NCI-H510A treated with DMSO at 0.1 percent for 48 hours (cell line): ENCODE measurements around the gene PRPH2.
"Not testable (repeated sequence)": the region's sequence is repeated elsewhere in the genome, so short reads cannot be mapped to it uniquely, and the experiment has no call there.

Experiments used
- DNase-seq: peaks from one replicate; lab custom pipeline; 2025; lab: John Stamatoyannopoulos, UW

The PRPH2 gene

GRCh38 chr6:42698217-42698616 is 24.2 kb downstream of the PRPH2 start:
- DNase-seq = no peak

DNA sequence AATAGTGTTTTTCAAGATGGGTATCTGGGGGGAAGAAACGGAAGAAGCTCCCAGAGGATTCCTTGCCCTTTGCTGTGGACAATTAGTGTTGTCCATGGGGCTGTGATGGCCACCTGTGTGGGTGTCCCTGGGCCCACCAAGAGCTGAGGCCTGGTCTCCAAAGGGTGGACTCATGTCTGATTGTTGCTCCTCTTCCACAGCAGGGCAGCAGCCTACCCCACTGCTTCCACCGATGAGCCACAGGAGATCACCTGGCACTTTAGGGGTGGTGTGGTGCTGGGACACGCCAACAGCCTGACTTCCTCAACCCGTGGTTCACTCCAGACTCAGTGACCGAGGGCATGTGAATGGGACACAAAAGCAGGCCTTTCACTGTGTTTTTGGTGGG is 25.1 kb downstream of the PRPH2 start:
- DNase-seq = no peak

GRCh38 chr6:42696526-42697267 is 25.7 kb downstream of the PRPH2 start:
- no peak for DNase-seq

- DNase-seq = no peak
Observed at GRCh38 chr6:42694586-42694985, 27.8 kb downstream of the PRPH2 start.

GRCh38 chr6:42693725-42694323 is 28.6 kb downstream of the PRPH2 start:
- no peak for DNase-seq

- no peak for DNase-seq
Observed at GRCh38 chr6:42692137-42692911, 30.1 kb downstream of the PRPH2 start.

DNA sequence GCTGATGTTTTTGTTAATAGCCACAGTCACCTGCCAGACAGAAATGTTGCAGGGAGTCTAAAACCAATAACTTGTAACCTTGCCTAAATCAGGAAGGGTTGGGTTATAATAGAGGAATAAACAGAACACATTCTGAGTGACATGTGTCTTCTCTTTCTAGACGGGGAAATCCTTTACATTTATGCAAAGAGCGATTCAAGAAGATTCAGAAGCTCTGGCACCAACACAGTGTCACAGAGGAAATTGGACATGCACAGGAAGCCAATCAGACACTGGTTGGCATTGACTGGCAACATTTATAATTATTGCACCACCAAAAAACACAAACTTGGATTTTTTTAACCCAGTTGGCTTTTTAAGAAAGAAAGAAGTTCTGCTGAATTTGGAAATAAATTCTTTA is 31.5 kb downstream of the PRPH2 start:
- no peak for DNase-seq

DNA sequence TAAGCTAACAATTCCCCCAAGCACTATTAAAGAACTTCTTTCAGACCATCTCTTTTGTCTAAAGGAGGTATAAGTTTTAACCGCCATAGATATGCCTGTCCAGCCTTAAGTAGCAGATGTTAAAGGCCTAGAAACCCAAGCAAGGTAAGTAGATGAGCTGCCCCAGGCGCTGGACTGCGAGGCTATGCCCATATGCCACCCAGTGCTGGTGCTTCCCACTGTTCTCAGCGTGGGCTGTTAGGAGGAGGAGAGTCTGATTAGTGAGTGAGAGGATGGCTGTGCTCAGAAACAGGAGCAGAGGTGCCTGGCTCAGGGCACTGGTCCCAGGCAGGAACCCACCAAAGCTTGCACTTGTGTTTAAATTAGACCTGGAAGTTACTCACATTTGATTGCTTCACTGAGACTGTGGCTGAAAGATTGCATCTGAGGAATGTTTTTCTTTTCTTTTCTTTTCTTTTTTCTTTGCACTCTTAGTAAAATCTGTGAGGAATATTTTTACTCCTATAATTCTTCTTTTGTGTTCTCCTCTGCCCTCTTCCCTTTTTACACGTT is 32.2 kb downstream of the PRPH2 start:
- no peak for DNase-seq

- no peak for DNase-seq
Observed at GRCh38 chr6:42689371-42689770, 33.0 kb downstream of the PRPH2 start.

DNA sequence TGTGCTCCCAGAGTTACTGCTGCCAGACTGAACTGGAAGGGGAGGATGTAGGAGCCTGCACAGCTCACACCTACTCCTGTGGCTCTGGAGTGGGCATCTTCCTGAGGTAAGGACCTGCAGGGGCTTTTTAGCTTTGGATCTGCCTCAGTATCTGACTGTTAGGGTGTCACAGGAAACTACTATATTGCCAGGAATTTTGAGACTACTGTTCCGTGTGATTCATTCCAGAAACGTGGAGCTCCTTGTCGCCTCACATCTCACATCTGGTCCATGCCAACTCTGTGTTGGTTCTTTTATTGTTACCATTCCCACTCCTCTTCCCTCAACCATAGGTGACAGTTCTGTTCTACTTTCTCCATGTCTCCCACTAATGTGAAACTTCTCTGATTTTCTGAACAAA is 34.1 kb downstream of the PRPH2 start:
- DNase-seq = no peak

DNA sequence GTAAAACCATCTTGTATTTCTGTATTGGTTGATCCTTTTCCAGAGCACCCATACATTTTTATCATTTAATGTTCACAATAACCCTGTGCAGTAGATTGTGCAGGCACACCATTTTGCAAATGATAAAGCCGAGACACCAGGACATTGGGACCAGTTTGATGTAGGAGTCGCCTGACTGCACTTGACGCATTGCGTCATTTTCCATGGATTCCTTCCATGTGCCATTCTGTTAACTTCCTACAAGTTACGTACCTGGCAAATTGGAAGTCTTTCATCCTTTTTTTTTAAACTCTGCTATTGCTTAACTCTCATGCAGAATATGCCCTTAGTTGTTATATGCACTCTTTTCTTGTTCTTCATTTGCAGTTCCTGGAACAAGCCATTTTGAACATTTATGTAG is 43.0 kb downstream of the PRPH2 start:
- no peak for DNase-seq

DNA sequence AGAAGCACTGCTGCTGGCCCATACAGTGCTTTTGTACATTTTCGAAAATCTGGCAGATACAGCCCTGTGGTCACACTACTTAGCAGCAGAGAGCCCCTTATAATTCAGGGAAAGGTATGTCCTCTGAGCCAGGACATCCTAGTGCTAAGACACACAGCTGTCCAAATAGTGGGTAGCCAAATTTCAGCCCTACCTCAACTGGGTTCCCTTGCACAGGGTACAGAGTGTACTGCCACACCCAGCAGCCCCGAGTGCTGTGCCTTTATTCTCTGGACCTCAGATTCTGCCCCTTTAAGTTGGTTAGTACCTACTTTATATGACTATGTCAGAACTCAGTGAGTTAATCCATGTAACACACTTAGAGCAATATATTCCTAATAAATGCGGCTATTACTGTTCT is 47.6 kb downstream of the PRPH2 start:
- DNase-seq = no peak

DNA sequence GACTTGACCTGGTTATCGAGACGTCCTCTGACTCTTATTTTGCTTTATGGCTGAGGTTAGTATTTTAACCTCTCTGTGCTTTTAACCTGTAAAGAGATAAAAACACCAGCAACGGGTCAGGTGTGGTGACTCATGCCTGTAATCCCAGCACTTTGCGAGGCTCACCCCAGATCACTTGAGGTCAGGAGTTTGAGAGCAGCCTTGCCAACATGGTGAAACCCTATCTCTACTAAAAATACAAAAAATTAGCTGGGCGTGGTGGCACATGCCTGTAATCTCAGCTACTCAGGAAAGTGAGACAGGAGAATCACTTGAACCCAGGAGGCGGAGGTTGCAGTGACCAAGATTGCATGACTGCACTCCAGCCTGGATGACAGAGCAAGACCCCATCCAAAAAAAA is 48.0 kb downstream of the PRPH2 start:
- DNase-seq = not testable (repeated sequence)

- no peak for DNase-seq
Observed at GRCh38 chr6:42664718-42665117, 57.7 kb downstream of the PRPH2 start.

- DNase-seq = peak; percentile 90
Observed at GRCh38 chr6:42661540-42662153, 60.8 kb downstream of the PRPH2 start.

DNA sequence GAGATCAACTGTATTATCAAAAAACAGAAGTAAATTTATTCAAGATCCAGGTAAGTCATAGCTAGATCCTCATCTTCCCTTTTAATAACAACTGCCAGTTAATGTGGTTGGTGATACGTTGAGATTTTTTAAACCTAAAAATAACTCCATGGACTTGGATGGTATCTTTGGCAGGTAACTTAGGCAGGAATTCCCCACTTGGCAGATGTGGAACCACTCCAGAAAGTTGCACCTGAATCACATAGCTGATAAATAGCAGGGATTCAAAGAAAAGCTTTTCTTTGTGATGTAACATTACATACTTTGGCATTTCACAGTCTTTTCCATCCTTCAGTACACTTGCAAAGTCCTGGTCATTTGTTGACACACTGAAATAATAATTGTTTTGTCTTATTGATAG is 62.6 kb downstream of the PRPH2 start:
- DNase-seq = no peak

GRCh38 chr6:42653851-42654250 is 68.5 kb downstream of the PRPH2 start:
- no peak for DNase-seq

DNA sequence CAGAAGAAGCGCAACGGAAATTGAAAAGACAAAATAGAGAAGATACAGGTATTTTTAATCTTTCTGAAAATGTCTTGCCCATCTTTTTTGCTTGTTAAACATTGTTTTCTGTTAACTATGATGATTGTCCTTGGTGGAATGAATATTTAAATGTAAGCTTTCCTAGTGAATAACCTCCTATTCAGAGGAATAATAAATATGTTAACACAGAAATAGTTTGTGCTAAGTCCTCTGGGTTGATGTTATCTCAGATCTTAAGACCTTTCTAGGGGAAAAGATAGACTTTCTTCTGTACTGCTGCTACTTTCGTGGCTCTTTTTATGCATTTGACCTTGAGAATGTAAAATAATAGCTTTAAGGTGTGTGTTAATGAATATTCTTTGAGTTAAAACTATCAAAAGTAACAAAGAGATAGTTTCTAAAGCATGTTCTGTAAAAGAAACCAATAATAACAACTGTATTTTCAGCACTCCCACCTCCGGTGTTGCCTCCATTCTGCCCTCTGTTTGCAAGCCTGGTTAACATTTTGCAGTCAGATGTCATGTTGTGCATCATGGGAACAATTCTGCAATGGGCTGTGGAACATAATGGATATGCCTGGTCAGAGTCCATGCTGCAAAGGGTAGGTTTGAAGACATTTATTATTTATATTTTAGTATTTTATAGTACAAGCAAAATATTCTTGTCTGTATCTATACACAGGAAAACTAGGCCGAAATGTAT is 70.2 kb downstream of the PRPH2 start:
- no peak for DNase-seq
